Lower leg skin (tissue), 3 donors: ENCODE data around the gene TBPL1.

ENCODE experiments used
- POLR2A ChIP-seq, 2 donors: fragments of 450-650 bp; IDR thresholded peaks; one replicate each; pipeline ENCODE4 v1.6.1; 2016 to 2017; ENCODE audit warnings: antibody characterized with exemption in 2 of 2, mild to moderate bottlenecking in 1 of 2, moderate library complexity in 1 of 2
- TF ChIP-seq, protein P1 (sequence below), 3 donors: fragments of 450-650 bp; IDR thresholded peaks; one replicate each; pipeline ENCODE4 v1.5.1; 2016; ENCODE audit warnings: antibody characterized with exemption in 3 of 3, mild to moderate bottlenecking in 3 of 3, moderate library complexity in 2 of 3

DNA sequence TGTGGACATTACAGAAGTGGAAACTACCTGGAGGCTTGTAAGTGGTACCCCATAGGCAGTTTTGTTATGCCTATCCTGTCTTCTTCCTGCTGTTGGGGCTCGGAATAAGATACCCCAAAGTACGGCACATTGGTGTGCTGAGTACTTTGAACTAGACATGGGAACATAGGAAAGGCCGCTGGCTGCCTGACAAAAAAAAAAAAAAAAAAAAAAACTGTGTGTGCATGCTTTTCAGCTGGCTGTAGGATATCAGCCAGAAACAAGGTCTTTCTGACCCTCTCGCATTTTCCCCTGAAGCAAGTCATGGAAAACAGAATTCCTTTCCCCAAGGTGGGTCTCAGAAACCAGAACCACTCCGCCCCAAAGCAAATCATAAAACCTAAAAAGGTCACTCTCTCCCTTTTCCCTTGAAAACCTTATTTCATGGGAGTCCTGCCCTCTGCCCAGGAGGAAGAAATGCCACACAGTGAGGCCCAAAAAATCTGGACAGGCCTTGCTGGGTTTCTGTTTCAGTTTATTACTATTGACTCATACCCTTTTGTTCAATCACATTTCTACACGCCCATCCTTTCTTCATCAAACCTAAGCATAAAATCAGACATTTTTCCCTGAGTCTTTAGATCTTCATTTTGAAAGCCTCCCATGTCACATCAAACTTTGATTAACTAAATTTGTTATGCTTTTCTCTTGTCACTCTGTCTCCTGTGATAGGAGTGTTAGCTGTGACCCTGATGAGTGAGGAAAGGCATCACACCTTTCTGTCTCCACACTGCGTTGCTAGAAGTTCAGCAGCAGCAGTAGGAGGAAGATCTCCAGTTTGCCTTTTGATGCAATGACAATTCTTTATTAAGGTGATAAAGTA is 82.2 kb downstream of the TBPL1 start:
- TF ChIP-seq, protein P1, sequence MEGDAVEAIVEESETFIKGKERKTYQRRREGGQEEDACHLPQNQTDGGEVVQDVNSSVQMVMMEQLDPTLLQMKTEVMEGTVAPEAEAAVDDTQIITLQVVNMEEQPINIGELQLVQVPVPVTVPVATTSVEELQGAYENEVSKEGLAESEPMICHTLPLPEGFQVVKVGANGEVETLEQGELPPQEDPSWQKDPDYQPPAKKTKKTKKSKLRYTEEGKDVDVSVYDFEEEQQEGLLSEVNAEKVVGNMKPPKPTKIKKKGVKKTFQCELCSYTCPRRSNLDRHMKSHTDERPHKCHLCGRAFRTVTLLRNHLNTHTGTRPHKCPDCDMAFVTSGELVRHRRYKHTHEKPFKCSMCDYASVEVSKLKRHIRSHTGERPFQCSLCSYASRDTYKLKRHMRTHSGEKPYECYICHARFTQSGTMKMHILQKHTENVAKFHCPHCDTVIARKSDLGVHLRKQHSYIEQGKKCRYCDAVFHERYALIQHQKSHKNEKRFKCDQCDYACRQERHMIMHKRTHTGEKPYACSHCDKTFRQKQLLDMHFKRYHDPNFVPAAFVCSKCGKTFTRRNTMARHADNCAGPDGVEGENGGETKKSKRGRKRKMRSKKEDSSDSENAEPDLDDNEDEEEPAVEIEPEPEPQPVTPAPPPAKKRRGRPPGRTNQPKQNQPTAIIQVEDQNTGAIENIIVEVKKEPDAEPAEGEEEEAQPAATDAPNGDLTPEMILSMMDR (IDR thresholded peaks at IDR 0.05) = no peak
- TF ChIP-seq POLR2A (IDR thresholded peaks at IDR 0.05) = no peak
